ELF-1 (cell line): Measurements from ENCODE around the gene NALCN.

ENCODE experiments used
- DNase-seq: peaks from one replicate; pipeline ENCODE4 v3.0.0-alpha.2; 2016; ENCODE audit warnings: low read depth, low spot score

The NALCN gene

GRCh38 chr13:101026736-101027398 is 389.4 kb downstream of the NALCN start:
- no peak for DNase-seq

GRCh38 chr13:101026328-101026727 is 390.0 kb downstream of the NALCN start:
- no peak for DNase-seq

- no peak for DNase-seq
Observed at GRCh38 chr13:101025925-101026324, 390.4 kb downstream of the NALCN start.

- DNase-seq, result no peak
Observed at GRCh38 chr13:101025519-101025918, 390.8 kb downstream of the NALCN start.

GRCh38 chr13:101019126-101019525 is 397.2 kb downstream of the NALCN start:
- no peak for DNase-seq

- DNase-seq, result no peak
Observed at GRCh38 chr13:101018720-101019119, 397.6 kb downstream of the NALCN start.

GRCh38 chr13:101017123-101017872 is 399.0 kb downstream of the NALCN start:
- no peak for DNase-seq

GRCh38 chr13:101016475-101016874 is 399.8 kb downstream of the NALCN start:
- DNase-seq, result no peak

- DNase-seq, result no peak
Observed at GRCh38 chr13:101013245-101013644, 403.1 kb downstream of the NALCN start.

- DNase-seq, result no peak
Observed at GRCh38 chr13:101010100-101010499, 406.2 kb downstream of the NALCN start.

- no peak for DNase-seq
Observed at GRCh38 chr13:101007245-101007644, 409.1 kb downstream of the NALCN start.
